Activated CD4-positive, alpha-beta T cell treated with anti-CD3 and anti-CD28 coated beads, Interleukin-2, amount 50 U/mL, for 48 hours (primary cell): ENCODE results near the gene ATP11B.

ENCODE experiments used
- DNase-seq, 2 experiments: peaks; one replicate each; pipeline ENCODE4 v3.0.0-alpha.2; 2020

Gene ATP11B

DNA sequence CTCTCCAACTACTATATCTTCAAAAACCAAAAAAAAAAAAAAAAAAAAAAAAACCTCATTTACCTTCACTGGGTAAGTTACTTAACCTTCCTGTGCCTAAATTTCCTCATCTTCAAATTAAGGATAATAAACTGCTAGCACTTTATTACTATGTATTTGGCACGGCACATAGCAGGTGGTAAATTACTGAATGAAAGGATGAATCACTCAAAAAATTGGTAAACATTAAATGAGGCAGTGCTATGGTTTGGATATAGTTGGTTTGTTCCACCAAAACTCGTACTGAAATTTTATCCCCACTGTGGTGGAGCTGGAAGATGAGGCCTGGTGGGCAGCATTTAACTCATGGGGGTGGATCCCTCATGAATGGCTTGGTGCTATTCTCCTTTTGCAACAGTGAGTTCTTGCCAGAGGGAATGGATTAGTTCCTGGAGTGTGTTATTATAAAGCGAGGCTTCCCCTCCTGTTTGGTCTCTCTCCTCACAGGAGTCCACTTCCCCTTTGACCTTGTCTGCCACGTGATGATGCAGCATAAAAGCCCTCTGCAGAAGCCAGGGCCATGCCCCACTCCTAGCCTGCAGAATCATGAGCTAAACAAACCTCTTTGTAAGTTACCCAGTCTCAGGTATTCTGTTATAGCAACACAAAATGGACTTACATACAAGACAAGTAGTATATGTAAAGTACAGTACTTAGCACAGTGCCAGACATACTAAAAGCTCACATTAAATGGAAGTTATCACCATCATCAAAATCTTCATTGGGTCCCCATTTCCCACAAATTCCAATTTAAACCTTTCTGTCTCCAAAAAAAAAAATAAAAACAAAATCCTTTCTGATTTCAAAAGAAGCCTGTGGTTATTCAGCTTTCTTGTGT, 166.4 kb downstream of the ATP11B start:
- no peak for DNase-seq

DNA sequence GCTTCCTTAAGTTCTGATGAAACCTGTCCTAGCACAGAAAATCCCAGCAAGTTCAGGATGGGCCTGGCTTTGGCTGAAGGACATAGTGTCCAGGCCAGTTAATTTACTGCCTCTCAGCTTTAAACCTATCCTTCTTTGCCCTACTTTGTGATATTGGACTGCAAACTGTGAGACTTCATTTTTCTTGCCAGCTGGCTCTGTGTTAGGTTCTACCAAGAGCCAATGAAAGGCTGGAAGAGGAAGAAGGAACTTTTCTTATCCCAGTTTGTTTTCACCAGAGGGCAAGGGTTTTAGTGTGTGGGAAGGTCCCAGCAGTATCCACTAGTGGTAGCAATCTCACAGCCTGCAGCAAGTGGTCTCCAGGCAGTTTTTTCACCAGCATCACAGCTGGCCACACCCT, 168.9 kb downstream of the ATP11B start:
- DNase-seq, result no peak

DNA sequence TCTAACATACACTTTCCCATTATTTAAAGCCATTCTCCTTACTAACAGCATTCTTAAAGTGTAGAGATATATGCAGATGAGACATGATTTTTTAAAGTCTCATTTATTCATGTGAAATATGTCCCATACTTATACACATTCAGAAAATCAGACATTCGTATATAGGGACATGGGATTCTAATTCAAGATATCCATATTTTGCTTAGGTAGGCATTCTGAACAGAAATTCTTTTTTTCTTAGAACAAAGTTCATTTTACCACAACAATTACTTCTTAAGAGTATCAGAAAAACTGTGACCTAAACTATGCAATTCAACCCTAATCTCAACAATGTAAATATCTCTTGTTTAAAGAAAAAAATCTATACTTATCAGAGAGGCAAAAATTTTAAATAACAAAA, 170.9 kb downstream of the ATP11B start:
- no peak for DNase-seq

DNA sequence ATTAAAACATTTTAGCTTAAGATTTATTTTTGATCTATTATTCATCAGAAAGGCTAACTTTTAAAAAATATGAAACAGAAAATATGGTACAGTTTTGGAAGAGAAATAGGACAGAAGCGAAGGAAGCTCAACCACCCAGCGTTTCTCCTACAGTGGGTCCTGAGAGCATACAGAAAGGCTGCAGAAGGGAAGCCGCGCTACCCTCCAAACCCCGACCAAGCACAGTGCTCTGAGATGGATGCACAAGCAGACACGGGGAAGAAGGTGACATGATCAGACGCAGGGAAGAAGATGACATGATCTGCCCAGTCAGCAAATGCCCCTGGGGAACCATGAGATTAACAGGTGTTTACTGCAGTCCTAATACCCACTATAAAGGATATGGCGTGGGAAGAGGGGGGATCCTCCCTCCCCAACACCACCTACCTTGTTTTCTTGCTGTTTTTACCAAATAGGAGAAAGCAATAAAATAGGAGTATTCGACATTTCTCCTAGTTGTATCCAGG, 172.6 kb downstream of the ATP11B start:
- no peak for DNase-seq

DNA sequence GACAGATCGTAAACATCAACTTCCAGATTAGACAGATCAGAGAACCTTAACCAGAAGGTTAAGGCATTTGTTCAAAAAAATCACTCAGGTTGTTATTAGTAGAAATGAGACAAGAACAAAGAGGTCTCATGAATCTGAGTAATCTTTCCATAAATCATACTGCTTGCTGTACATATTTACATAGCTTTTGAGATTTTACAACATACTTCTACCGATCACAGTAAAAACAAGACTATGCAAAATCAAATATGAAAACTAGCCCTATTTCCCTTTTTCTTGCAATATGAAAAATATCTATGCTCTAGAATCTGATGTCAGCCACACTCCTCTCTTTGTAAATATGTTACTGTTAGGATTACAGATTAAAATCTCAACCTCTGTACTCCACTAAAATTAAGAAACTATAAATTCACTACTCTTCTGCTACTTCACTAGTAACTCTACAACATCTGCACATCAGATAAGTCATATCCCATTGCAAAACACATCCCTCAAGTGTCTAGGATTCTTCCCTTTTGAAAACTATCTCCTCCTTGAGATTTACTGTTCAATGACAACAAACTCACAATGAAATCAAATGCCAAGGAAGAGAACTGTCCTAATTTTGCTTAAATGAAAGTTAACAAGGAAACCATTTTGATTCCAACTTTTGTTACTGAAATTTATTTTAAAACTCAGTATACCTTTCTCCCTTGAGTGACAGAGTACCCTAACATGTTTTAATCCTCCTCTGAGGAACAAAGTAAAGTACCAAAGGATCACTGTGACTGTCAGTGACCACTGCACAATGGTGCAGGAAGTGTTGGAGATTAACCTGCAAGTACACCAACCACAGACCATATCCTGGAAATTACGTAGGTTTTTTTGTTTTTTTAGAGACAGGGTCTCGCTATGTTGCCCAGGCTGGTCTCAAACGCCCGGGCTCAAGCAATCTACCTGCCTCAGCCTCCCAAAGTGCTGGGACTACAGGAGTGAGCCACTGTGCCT, 174.2 kb downstream of the ATP11B start:
- DNase-seq, result no peak

DNA sequence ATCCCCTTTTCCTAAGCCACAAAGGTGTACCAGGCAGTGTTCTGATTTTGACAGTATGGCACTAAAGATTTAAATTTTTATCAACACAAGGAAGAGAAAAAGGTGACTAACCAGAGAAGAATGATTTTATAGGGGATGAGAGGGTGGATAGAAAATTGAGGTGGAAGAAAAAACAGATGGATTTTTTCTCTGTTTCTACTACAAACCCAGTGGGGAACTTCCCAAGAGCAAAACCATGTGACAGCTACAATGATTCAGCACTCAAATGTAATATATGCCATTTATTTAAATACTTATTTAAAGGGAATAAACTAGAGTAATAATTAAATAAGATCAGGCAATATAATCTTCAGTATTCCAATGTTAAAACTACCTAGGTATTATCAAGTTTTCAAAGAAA, 176.0 kb downstream of the ATP11B start:
- DNase-seq, result no peak

DNA sequence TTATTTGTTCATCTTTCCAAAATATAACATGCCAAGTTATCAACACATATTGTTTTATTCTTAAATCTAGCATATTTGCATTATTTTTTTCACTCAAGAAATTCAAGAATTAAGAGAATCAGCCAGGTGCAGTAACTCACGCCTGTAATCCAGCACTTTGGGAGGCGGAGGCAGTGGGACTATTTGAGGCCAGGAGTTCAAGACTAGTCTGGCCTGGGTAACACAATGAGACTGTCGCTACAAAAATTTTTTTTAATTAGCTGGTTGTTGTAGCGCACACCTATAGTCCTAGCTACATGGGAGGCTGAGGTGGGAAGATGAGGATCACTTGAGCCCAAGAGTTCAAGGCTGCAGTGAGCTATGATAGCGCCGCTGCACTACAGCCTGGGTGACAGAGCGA, 176.5 kb downstream of the ATP11B start:
- no peak for DNase-seq

DNA sequence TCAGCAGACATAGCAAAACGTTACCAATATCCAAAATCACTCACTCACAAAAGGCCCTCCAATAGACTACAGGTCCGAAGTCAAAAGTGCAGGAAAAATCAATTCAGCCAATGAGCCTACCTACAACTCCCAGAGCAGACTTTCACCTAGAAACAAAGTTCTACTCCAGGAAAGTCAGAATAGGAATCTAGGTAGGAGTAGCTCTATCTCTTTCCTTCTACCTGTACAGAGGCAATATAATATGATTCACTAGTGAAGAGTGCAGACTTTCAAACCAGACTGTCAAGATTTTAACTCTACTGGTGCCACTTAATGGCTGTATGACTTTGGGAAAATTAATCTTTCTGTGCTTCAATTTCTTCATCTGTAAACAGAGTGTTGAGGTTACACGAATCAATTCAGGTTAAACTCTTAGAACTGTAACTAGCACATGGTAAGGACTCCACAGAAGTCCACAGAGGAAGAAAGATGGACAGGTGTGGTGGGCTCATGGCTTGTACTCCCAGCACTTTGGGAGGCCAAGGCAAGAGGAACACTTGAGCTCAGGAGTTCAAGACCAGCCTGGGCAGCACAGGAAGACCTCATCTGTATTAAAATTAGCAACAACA, 177.6 kb downstream of the ATP11B start:
- no peak for DNase-seq
